ENCODE data around the gene CUL1.

Gene CUL1

GRCh38 chr7:148722340-148723165 is 23.9 kb downstream of the CUL1 start:
- Histone ChIP-seq H3K27me3 (ENCODE audit: control insufficient read depth, low read length) (no peaks in the 10 kb centered on the region), H3K4me1 (ENCODE audit: control insufficient read depth, low read length) (peaks cover 10% of the 10 kb centered on the region; the same call in 1 of the 2 replicates), H3K9me3 (ENCODE audit: control insufficient read depth, insufficient read depth, low read length) (no peaks in the 10 kb centered on the region), H3K4me3 (ENCODE audit: low read length) (no peak overlapping the region), H3K9me2 (replicated peaks; ENCODE audit: control insufficient read depth, low read length) (no peaks in the 10 kb centered on the region), H3F3A (ENCODE audit: control insufficient read depth, insufficient read depth) (no peaks in the 10 kb centered on the region), H3K79me2 (ENCODE audit: control insufficient read depth, low read length) (peaks cover 100% of the 10 kb centered on the region), H3K36me3 (ENCODE audit: control insufficient read depth, low read length) (peaks cover 4% of the 10 kb centered on the region; the same call in 1 of the 2 replicates), H4K20me1 (ENCODE audit: control insufficient read depth, insufficient read depth, low read depth, low read length) (peaks cover 73% of the 10 kb centered on the region), H3K4me2 (ENCODE audit: low read length) (no peak overlapping the region), H3K27ac (ENCODE audit: low read depth, low read length) (no peak overlapping the region)
- no peak for TF ChIP-seq EZH2phosphoT487 (IDR thresholded peaks at IDR 0.05; ENCODE audit: borderline replicate concordance, low read length)

- H3K4me1 ChIP-seq (ENCODE audit: control insufficient read depth, low read length), result peaks cover 10% of the 10 kb centered on the region; the same call in 1 of the 2 replicates
Measured at GRCh38 chr7:148723166-148723559, 24.5 kb downstream of the CUL1 start.

GRCh38 chr7:148723846-148724245 is 25.1 kb downstream of the CUL1 start:
- peaks cover 73% of the 10 kb centered on the region for H4K20me1 ChIP-seq (ENCODE audit: control insufficient read depth, insufficient read depth, low read depth, low read length)
- H3K27ac ChIP-seq (ENCODE audit: low read depth, low read length), result no peak overlapping the region
- H3K79me2 ChIP-seq (ENCODE audit: control insufficient read depth, low read length), result peaks cover 100% of the 10 kb centered on the region
- no peaks in the 10 kb centered on the region for H3K27me3 ChIP-seq (ENCODE audit: control insufficient read depth, low read length)
- no peak overlapping the region for H3K4me3 ChIP-seq (ENCODE audit: low read length)
- H3K4me1 ChIP-seq (ENCODE audit: control insufficient read depth, low read length), result peaks cover 10% of the 10 kb centered on the region; the same call in 1 of the 2 replicates
- no peaks in the 10 kb centered on the region for H3F3A ChIP-seq (ENCODE audit: control insufficient read depth, insufficient read depth)
- no peaks in the 10 kb centered on the region for H3K9me3 ChIP-seq (ENCODE audit: control insufficient read depth, insufficient read depth, low read length)
- peaks cover 4% of the 10 kb centered on the region for H3K36me3 ChIP-seq (ENCODE audit: control insufficient read depth, low read length)
- no peaks in the 10 kb centered on the region for H3K9me2 ChIP-seq (replicated peaks; ENCODE audit: control insufficient read depth, low read length)
- TF ChIP-seq CTCF (IDR thresholded peaks at IDR 0.05; ENCODE audit: low read depth, low read length, poor library complexity, severe bottlenecking), result no peak
- no peak for TF ChIP-seq EZH2phosphoT487 (IDR thresholded peaks at IDR 0.05; ENCODE audit: borderline replicate concordance, low read length)
- H3K4me2 ChIP-seq (ENCODE audit: low read length), result no peak overlapping the region

More at GRCh38 chr7:148723166-148723559, 24.5 kb downstream of the CUL1 start:
- Histone ChIP-seq H3K4me2 (ENCODE audit: low read length) (no peak overlapping the region), H3F3A (ENCODE audit: control insufficient read depth, insufficient read depth) (no peaks in the 10 kb centered on the region), H3K79me2 (ENCODE audit: control insufficient read depth, low read length) (peaks cover 100% of the 10 kb centered on the region), H3K27me3 (ENCODE audit: control insufficient read depth, low read length) (no peaks in the 10 kb centered on the region), H4K20me1 (ENCODE audit: control insufficient read depth, insufficient read depth, low read depth, low read length) (peaks cover 71% of the 10 kb centered on the region), H3K27ac (ENCODE audit: low read depth, low read length) (no peak overlapping the region), H3K9me2 (replicated peaks; ENCODE audit: control insufficient read depth, low read length) (no peaks in the 10 kb centered on the region), H3K4me3 (ENCODE audit: low read length) (no peak overlapping the region), H3K36me3 (ENCODE audit: control insufficient read depth, low read length) (peaks cover 4% of the 10 kb centered on the region; the same call in 1 of the 2 replicates), H3K9me3 (ENCODE audit: control insufficient read depth, insufficient read depth, low read length) (no peaks in the 10 kb centered on the region)
- TF ChIP-seq CTCF (IDR thresholded peaks at IDR 0.05; ENCODE audit: low read depth, low read length, poor library complexity, severe bottlenecking) (no peak), EZH2phosphoT487 (IDR thresholded peaks at IDR 0.05; ENCODE audit: borderline replicate concordance, low read length) (no peak)

GRCh38 chr7:148726385-148726784 is 27.7 kb downstream of the CUL1 start:
- Histone ChIP-seq H3K27me3 (ENCODE audit: control insufficient read depth, low read length) (no peaks in the 10 kb centered on the region), H3K27ac (ENCODE audit: low read depth, low read length) (no peak overlapping the region), H3K36me3 (ENCODE audit: control insufficient read depth, low read length) (peaks cover 29% of the 10 kb centered on the region), H3K9me3 (ENCODE audit: control insufficient read depth, insufficient read depth, low read length) (no peaks in the 10 kb centered on the region), H3F3A (ENCODE audit: control insufficient read depth, insufficient read depth) (no peaks in the 10 kb centered on the region), H3K79me2 (ENCODE audit: control insufficient read depth, low read length) (peaks cover 99% of the 10 kb centered on the region), H3K9me2 (replicated peaks; ENCODE audit: control insufficient read depth, low read length) (no peaks in the 10 kb centered on the region), H3K4me2 (ENCODE audit: low read length) (no peak overlapping the region), H3K4me3 (ENCODE audit: low read length) (no peak overlapping the region), H3K4me1 (ENCODE audit: control insufficient read depth, low read length) (peaks cover 10% of the 10 kb centered on the region; the same call in 1 of the 2 replicates), H4K20me1 (ENCODE audit: control insufficient read depth, insufficient read depth, low read depth, low read length) (peaks cover 62% of the 10 kb centered on the region)
- no peak for TF ChIP-seq EZH2phosphoT487 (IDR thresholded peaks at IDR 0.05; ENCODE audit: borderline replicate concordance, low read length)
- no peak for TF ChIP-seq CTCF (IDR thresholded peaks at IDR 0.05; ENCODE audit: low read depth, low read length, poor library complexity, severe bottlenecking)
